GM18858 (cell line): Measurements from ENCODE around the gene BOC.

ENCODE experiments used
- ATAC-seq: cut with Tn5 transposase; IDR thresholded peaks from one replicate; pipeline ENCODE4 v1.9.1; 2021; ENCODE audit not compliant: unreplicated experiment

BOC gene

DNA sequence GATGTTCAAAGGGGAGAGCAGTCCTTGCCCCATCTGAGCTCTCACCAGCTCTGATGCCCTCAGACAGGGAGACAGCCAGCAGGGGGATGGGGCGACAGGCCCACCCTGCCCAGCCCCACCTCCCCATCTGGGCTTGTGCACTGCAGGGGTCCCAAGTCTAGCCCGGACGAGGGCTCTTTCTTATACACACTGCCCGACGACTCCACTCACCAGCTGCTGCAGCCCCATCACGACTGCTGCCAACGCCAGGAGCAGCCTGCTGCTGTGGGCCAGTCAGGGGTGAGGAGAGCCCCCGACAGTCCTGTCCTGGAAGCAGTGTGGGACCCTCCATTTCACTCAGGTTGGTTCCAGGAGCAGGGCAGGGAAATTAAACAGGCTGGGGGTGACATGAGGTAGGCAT is 73.9 kb downstream of the BOC start:
- ATAC-seq = no peak

DNA sequence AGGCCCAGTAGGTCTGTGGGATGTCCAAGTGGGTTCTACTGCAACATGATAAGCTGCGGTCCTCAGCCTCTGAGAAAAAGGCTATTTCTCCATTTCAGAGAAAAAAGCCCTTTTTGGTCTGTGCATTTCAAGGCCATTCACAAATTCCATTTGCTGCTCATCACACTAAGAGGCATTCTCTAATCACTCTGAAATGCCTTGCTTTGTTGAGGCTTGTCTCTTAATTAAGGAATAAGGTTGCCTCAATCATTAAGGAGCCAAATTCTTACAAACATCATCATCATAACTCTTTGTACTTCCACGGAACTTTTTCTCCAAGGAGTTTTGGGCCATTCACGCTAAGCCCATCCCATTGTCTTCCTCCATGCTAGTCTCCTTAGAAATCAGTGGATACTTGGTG is 74.4 kb downstream of the BOC start:
- no peak for ATAC-seq

DNA sequence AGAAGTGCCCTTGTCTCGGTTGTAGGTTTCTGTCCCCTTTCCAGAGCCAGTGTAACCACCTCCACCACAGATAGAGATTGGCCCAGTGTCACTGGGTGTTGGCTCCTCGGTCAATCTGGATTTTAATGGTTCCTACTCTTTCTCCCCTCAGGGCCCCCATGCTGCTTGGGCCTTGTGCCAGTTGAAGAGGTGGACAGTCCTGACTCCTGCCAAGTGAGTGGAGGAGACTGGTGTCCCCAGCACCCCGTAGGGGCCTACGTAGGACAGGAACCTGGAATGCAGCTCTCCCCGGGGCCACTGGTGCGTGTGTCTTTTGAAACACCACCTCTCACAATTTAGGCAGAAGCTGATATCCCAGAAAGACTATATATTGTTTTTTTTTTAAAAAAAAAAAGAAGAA is 75.2 kb downstream of the BOC start:
- ATAC-seq = no peak

DNA sequence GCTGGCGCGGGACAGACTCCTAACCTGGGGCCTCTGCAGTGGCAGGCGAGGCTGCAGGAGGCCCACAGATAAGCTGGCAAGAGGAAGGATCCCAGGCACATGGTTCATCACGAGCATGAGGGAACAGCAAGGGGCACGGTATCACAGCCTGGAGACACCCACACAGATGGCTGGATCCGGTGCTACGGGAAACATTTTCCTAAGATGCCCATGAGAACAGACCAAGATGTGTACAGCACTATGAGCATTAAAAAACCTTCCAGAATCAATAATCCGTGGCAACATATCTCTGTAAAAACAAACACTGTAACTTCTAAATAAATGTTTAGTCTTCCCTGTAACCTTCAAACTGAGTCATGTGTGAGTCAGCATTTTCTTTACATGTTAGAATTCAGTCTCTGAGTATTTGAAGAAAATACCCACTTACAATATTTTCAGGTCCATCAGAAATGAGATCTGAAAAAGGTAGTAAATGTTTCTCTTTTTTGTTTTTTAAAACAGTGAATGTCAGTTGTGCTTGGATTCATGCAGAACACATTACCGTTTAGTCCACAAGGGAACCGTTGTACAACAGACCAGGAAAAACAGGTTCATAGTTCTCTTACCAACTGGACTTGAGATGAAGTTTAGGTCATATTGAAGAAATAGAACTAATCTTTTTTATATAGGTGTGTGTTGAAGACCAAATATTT is 75.9 kb downstream of the BOC start:
- no peak for ATAC-seq

DNA sequence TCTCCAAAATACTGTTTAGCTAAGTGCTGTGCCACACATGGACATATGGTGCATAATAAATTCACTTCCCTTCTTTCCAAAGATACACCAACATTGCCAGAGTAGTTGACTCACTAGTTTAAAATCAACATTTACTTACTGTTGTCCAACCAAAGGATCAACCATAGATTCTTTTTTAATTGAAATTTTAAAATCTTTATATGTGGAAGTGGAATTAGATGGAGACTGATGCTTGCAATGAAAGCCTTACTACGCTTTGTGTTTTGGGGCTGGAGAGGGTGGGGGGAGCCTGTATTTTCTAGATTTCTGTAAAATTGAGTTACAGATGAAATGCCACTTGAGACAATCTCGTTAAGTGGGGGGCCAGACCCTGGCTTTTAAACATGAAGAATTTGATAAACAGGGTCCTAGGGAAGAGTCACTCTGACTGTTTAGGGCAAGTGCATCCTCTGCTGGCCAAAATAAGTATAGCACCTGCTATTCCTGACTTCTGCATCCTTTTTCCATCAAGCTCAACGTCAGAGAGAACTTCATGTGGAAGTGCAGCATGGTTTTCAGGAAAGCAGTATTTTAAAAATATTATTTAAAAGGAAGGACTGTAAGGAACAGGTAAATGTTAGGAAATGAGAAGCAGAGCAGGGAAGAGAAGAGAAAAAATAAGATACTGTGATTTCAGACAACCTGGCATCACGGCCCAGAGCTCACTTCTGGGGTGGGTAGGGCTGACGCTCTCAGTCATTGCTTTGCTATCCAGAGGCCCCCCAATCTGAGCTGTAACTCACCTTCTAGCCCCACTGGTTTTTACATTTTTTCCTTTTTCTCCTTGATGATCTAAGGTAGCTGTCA is 76.7 kb downstream of the BOC start:
- ATAC-seq = no peak

DNA sequence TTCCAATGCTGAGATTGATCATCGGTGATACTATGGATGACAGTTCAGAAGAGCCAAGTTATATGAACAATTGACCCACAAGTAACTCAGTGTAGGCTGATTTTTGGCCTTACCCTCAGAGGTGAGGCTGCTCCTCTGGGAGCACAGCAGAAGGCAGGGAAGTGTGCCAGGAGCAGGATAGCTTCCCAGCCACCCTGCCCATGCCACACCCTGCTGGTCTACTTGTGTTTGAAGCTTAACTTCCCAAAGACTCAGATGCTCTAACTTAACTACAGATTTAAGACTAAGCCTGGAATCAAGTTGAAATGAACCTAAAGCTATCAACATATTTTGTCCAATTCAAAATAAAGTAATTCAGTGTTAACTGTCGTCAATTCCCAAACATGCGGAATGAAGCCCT is 77.5 kb downstream of the BOC start:
- ATAC-seq = no peak

DNA sequence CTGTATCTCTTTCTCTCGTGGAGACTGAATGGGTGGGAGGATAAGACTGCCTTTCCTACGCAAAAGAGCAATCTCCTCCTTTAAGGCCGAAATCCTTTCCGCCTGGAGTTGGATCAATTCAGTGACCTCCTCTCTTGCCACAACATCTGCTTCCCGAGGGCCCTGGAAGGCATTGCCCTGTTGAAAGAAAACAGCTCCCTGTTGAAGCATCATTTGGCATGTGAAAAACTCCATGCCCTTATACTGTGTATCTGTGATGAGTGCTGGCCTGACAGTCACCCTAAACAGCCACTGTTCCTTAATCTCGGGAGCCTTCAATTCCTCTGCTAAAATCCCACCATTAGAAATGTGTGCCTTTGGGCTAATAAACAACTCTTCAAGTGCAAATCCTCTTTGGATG is 80.2 kb downstream of the BOC start:
- ATAC-seq = no peak

DNA sequence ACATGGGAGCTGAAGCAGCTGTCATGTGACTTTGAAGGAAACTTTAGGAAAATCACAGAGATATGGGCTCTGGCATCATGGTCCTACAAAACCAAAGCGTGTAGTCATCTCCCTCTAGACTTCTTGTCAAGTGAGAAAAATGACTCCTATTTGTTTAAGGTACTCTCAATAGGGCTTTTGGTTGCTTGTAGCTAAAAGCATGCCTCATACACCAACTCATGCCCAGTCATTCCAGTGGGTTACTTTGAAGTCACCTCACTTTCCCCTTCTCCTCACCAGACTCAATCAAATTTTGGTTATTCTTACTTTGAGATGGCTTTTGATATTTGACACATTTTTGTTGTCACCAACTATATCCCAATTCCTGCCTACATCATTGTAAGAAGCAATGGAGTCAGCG is 81.6 kb downstream of the BOC start:
- ATAC-seq = no peak

DNA sequence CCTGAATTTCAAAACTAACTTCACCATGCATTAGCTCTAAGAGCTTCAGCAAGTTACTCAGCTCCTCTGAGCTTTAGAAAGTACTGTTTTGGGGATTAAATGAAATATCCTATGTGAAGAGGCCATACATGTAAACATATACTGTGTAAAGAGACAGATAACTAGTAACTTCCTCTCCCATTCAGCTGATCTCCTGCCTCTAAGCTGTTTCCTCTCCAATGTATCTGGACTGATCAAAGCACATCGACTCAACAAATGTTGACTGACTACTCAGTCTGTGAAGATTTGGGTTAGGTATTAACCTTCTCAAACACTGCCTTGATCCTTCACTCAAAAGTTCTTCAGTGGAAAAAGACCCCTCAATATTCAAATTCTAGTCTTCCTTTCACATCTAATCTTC is 82.0 kb downstream of the BOC start:
- ATAC-seq = no peak

DNA sequence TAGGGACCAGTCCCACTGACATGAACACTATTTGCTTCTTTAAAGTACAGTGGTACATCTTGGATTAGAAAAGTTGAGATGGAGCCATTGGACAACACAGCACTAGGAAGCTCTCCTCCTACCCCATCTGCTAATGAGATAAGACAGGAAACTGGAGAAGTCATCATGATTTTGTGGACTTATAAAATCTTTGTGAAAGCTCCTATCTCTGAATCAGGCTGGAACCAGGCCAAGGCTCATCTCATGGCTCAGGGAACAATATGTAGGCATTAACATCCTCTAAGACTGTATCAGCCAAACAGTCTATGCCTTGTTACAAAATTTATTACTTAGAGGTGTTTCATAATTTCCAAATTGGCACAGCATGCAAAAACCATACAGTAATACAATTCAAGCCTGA is 84.1 kb downstream of the BOC start:
- ATAC-seq = no peak

DNA sequence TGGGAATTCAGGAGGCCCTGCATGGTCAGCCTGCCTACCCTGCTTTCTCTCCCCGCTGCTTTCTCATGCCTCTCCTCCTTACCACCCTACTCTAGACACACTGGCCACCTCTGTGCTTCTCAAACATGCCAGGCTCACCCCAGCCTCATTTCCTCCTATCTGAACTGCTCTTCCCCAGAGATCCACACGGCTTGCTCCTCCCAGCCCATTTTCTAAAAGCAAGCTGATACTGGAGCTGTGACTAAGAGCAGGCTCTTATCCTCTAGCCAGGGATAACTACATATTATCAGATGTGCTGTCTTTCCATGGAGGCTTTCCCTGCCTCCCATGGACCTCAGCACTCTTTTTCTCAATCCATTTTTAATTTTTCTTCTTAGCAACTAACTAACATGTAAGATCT is 85.9 kb downstream of the BOC start:
- no peak for ATAC-seq

DNA sequence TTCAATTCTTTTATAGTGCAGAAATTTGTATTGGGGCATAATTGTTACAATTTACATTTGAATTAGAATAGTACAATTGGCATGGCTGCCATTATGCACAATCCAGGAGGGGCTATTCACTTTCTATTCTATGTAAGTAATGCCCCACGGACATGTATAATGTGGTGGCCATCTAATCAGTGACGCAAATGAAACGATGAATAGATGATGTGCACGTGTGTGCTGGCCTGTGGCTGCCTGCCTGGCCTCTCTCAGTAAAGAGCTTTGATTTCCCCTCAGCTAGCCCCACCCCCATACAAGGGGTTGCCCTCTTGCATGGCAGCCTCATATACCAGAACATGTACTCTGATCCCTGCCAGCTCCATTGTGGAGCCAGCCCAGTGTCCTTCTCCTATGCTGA is 86.5 kb downstream of the BOC start:
- no peak for ATAC-seq

DNA sequence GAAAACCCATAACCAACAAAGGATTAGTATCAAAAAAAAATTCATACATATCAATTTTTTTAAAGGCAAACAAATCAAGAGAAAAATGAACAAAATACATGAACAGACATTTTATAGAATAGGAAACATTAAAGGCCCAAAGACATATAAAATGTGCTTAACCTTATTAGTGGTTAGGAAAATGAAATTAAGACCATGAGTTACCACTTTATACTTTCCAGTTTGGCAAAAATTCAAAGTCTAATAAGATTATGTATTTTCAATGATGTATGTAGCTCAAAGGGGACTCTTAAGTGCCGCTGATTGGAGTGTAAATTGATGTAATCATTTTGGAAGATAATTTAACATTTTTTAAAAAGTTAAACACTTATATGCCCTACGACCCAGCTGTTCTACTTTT is 89.2 kb downstream of the BOC start:
- no peak for ATAC-seq

DNA sequence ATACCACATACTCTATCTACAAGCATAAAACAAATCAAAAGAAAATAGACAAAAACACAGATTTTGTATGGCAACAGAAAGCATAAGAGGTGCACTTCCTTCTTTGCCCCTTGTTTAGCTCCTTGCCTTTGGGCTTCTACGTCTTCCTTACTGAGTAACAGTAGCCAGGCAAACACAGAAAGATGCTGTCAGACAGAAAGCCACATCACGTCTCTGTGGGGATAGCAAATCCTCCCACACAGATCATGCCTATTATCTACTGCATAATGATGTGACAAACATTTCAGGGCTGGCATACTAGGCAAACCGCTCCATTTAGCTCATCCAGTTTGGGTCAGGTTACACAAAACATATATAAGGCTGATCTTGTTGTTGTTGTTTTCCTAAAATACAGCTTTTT is 92.7 kb downstream of the BOC start:
- ATAC-seq = no peak

DNA sequence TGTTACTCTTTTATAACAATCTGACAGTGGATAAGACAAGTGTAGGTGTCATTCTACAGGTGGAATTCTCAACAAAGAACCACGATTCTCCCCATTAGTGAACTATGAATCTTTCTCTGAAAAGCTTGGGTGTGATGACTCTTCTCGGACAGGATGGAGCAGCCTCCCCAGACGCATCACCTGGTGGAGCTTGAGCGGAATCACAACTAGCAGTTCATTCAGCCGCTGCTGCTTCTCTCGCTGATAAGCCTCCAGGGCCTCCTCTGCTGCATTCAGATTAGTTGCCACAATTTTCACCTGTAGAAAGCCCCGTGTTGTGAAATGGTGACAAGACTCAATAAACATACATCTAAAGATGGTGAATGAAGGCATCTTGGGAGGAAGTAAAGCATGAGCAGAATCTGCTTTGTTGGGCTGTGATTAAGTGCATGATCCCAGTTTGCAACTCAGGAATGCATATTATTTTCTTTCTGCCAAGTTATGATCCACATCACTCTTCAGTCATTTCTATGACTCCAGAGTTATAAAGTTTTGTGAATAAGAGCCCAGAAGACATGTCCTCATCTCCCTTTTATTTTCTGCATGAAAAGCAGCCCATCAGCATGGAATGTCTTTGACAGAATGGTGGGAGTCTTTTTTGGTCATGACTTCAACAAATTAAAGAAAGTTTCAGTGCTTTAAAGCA is 93.6 kb downstream of the BOC start:
- no peak for ATAC-seq

DNA sequence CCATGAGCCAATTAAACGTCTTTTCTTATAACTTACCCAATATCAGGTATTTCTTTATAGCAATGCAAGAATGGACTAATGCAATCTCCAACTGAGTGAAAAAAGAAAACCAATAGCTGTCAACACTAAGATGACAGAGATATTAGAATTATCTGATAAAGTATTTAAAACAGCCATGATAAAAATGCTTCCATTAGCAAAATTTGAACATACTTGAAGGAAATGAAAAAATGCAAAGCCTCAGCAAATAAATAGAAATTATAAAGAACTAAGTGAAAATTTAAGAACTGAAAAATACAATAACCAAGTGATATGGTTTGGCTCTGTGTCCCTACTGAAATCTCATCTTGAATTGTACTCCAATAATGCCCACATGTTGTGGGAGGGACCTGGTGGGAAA is 99.6 kb downstream of the BOC start:
- ATAC-seq = no peak

DNA sequence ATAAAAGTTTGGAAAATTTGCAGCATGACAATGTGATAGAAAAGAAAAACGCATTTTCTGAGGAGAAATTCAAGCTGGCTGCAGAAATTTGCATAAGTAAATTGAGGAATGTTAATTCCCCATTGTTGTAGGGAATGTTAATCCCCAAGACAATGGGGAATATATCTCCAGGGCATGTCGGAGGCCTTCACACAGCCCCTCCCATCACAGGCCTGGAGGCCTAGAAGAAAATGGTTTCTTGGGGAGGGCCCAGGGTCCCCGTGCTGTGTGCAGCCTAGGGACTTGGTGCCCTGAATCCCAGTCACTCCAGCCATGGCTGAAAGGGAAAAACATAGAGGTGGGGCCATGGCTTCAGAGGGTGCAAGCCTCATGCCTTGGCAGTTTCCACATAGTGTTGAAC is 101.1 kb downstream of the BOC start:
- ATAC-seq = no peak

DNA sequence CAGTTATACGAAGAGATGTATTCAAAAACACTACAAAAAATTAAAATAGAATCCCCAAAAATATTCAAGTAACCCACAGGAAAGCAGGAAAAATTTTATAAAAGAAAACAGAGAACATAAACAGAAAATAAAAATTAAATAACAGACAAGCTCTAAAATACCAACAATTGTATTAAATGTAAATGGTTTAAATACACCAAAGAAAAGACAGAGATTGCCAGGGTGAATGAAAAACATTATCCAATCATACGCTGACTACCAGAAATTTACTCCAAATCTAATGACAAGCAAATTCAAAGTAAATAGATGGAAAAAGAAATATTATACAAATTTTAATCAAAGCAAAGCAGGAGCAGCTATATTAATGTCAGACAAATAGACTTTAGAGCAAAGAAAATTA is 103.6 kb downstream of the BOC start:
- no peak for ATAC-seq

DNA sequence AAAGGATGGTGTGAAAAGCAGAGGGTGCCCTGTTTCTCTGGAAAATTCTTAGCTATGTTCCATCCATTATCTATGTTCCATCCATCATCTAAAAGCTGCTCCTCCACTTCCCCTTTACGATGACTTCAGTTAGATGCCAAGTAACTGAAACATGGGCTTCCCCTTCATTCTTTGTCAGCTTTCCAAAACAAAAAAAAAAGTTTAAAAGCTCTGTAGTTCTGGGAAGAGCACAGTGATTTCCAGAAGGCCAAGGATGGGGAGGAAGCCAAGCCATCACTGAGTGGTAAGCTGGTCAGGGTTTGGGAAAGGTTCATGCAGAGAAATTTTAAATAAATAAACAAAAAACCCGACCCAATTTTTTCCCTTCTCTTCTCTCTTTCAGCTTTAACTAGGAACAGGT is 118.4 kb downstream of the BOC start:
- no peak for ATAC-seq

DNA sequence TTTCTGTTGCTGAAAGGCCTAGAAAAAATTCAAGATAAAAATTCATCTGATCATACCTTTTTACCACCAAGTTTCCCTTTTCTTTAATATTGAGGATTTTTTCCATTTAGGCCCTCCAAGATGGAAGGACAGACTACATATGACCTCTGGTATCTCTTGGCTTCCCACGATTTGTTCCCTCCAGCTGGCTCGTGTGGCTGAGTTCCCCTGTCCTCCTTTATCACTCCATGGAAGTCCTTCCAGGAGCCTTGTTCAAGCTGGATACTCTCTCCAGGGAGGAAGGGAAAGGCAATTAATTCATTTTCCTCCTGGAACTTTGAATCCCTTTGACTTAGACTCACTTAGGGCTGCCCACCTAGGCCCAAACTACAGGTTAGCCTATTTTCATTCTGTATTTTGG is 119.4 kb downstream of the BOC start:
- ATAC-seq = no peak

DNA sequence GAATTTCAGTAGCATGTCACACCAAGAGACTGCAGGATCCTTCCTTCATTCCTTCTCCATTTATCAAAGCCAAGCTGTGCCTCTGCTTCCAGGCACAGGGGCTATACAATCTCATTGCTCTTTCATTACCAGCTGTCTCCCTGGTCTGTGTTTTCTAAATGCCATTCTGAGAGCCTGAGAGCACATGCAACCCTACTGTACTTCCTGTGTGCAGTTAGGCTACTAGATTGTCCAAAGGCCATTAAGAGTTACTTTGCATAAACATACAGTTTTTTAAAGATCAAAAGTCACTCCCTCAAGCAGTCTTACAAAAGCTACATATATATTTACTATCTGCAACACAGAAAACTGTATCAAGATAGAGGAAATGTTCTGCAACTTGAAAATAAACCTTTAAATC is 119.8 kb downstream of the BOC start:
- no peak for ATAC-seq
